AG08396 (cell line): ENCODE results near the gene TEX9.
"Not testable (repeated sequence)": the region's sequence is repeated elsewhere in the genome, so short reads cannot be mapped to it uniquely, and the experiment has no call there.

Experiments
- DNase-seq: peaks from one replicate; pipeline ENCODE4 v3.0.0; 2012; ENCODE audit warnings: low spot score, mixed read lengths

TEX9 gene

DNA sequence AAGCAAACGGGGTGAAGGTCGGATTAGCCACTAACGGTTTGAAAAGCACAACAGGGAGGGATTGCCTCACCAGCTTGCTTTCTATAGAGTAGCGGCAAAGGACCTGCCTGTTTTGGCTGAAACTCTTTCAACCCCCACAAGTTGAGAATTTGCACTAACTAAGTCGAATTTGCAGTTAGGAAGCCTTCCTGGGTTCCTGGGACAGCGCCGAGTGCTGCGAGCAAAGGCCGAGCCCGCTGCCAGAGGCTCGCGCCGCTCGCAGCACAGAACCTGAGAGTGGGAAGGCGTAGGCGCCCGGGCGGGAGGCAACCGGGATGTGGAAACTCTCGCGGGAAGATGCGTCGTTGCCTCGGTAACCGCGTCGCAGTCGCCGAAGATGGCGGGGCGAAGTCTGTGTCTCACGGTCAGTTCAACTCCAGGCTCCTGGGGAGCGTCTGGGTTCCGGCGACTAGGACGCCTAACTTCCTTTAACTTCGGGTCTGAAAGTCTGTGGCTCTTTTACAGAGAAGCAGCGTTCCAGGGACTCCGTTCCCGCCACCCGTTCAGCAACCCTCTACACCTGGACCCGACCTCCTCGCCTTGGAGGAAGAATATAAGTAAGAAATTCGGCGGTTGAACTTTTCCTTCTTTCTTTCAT, at the start of gene TEX9:
TEX9 (plus strand) TSS at position 352 of the 637 bp plus-strand sequence; CDS start at position 377, 25 bp downstream.
- peak; percentile 93 for DNase-seq

DNA sequence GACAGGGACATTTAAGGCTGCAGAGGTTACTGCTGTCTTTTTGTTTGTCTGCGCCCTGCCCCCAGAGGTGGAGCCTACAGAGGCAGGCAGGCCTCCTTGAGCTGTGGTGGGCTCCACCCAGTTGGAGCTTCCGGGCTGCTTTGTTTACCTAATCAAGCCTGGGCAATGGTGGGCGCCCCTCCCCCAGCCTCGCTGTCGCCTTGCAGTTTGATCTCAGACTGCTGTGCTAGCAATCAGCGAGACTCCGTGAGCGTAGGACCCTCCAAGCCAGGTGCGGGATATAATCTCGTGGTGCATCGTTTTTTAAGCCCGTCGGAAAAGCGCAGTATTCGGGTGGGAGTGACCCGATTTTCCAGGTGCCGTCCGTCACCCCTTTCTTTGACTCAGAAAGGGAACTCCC, 48.7 kb upstream of the TEX9 start:
- DNase-seq: not testable (repeated sequence)

GRCh38 chr15:56320316-56320715, 44.9 kb upstream of the TEX9 start:
- DNase-seq: no peak

GRCh38 chr15:56320861-56321260, 44.4 kb upstream of the TEX9 start:
- no peak for DNase-seq

DNA sequence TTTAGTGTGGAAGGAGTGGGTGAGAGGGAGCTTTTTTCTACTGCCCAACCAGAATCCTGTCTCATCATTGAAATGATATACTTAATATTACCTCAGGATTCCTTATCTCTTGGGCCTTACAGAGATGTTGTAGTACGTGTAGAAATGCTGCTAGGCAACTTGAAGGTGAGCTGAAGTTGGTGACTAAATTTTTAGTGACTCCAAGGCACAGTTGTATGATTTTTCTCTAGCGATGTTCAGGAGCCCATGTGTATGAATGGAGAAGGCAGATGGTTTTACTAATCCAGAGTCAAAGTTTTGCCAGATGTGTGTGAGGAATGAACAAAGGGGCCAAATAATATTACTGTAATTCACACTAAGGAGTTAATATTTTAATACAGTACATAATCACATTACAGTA, 42.8 kb upstream of the TEX9 start:
- DNase-seq: no peak

DNA sequence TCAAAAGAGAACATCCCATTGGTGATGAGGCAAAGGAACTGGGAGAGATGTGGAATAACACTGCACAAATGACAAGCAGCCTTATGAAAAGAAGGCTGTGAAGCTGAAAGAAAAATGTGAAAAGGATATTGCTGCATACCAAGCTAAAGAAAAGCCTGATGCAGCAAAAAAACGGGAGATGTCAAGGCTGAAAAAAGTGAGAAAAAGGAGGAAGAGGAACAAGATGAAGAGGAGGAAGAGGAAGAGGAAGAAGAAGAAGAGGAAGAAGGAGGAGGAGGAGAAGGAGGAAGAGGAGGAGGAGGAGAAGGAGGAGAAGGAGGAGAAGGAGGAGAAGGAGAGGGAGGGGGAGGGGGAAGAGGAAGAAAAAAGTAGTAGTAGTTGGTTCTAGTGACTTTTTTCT, 41.8 kb upstream of the TEX9 start:
- DNase-seq: no peak

GRCh38 chr15:56325186-56325585, 40.0 kb upstream of the TEX9 start:
- DNase-seq: peak; percentile 8

DNA sequence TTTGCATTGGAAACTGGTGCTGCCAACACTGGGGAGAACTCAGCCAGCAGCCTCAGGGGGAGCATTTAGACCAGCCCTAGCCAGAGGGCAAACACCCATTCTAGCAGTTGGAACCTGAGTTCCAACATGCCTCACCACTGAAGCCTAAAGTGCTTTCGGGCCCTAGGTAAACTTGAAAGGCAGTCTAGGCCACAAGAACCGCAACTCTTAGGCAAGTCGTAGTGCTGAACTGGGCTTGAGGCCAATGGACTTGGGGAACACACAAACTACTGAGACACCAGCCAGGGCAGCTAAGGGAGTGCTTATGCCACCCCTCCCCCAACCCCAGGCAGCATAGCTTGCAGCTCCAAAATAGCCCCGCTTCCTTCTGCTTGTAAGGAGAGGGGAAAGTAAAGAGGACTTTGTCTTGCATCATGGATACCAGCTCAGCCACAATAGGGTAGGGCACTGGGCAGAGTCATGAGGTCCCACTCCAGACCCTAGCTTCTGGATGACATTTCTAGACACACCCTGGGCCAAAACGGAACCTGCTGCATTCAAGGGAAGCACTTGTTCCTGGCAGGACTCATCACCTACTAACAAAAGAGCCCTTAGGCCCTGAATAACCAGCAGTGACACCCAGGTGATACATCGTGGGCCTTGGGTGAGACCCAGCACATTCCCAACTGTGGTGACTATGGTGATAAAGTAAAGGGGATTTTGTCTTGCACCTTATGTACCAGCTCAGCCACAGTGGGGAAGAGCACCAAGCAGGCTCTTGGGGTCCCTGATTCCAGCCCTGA, 37.3 kb upstream of the TEX9 start:
- no peak for DNase-seq

GRCh38 chr15:56337084-56337725, 28.0 kb upstream of the TEX9 start:
- DNase-seq: no peak

DNA sequence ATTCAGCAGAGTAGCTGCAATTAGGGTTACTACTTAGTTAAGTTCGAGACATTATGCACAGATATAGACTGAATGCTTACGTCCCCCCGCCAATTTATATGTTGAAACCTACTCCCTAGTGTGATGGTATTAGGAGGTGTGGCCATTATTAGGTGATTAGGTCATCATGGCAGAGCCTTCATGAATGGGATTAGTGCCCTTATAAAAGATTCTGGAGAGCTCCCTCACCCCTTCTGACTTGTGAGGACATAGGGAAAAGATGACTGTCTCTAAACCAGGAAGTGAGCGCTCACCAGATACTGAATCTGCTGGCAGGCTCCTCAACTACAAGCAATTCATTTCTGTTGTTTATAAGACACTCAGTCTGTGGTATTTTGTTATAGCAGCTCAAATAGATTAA, 25.6 kb upstream of the TEX9 start:
- DNase-seq: no peak

DNA sequence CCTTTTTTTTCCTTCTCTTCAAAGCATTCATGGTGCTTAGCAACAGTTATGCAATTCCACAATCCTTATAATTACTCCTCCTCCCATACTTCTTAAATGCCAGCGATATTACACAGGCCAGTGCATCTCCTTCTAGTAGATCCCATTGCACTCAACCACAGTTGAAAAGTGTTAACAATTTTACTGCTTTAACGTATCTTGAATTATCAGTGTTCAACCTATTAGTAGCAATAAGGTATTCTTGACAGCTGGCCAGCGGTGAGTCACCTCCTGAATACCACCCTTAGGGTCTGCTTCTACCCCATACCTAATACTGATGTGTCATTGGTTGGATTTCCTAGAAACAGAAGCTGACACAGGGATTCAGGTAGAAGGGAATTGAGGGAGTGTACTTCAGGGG, 24.0 kb upstream of the TEX9 start:
- DNase-seq: no peak

DNA sequence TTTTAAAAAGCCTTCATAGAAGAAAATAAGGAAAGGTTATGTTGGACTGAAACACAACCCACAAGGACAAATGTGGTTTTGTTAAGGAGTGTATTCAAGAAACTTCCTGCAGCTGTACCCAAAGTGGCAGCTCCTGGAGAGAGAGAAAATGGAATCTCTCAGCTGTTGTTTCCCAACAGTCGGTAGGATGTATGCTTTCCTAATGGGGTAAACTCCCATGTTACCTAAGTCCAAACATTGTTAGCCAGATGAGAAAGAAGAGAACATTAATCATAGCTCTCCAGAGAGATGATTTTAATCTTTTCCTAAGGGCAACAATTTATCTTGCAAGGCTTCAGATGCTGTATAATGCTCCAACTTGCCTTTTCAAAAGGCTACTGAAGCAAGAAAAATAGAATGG, 22.6 kb upstream of the TEX9 start:
- no peak for DNase-seq

DNA sequence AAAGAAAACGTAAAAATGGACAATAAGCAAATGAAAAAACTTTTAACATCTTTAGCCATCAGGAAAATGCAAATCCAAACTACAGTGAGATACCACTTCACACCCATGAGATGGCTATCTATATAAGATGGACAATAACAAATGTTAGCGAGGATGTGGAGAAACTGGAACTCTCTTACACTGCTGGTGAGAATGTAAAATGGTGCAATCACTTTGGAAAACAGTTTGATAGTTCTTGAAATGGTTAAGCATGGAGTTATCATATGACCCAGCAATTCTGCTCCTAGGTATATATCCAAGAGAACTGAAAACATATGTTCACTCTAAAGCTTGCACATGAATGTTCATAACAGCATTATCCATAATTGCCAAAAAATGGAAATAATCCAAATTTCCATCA, 21.3 kb upstream of the TEX9 start:
- no peak for DNase-seq

GRCh38 chr15:56344336-56344735, 20.9 kb upstream of the TEX9 start:
- DNase-seq: no peak

DNA sequence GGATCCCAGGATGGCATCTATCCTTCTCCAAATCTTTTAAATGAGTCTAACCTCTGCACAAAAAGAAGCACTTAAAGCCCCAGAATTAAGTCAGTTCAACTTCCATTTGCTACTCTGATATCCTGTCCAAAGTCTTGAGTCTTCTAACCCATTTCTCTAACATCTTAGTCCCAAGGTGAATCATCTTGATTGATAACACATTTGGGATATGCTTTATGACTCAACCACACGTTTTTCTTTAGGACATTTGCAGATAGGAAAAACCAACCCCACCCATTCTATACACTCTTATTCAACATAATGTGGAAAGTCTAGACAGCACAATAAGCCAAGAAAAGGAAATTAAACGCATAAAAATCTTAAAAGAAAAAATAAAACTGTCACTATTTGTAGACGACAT, 18.8 kb upstream of the TEX9 start:
- DNase-seq: no peak

DNA sequence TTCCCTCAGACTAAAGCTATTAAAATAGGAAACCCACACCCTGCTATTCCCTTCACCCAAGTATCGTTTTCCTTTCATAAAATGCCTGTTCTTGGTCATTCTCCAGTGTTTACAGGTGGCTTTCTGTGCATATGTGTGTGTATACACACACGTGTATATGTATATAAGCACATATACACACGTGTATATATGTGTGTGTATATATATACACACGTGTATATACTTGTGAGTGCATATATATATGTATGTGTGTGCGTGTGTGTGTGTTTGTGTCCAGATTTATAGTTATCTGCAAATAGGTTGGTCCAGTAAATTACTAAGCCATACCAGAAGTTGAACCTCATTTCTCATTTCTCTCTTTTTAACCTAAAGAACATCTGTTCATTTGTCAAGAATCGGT, 15.7 kb upstream of the TEX9 start:
- DNase-seq: no peak

- DNase-seq: no peak
These were observed 13.9 kb upstream of the TEX9 start for GRCh38 chr15:56351353-56351752.

DNA sequence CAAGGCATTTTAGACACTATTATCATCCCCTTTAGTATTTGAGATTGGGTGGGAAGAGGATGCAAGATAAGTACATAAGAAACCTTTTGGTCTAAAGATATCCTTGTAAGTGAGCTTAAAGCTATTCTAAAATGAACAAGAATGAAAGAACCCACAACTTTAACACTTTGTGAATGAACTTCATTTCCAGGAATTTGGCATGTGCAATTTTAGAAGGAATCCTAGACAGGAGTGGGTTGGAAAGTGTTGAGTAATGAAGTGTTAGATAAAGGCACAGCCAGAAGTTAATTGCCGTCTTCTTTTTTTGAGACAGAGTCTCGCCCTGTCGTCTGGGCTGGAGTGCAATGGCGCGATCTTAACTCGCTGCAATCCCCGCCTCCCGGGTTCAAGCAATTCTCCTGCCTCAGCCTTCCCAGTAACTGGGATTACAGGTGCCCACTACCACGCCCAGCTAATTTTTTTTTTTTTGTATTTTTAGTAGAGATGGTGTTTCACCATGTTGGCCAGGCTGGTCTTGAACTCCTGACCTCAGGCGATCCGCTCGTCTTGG, 13.2 kb upstream of the TEX9 start:
- DNase-seq: no peak

DNA sequence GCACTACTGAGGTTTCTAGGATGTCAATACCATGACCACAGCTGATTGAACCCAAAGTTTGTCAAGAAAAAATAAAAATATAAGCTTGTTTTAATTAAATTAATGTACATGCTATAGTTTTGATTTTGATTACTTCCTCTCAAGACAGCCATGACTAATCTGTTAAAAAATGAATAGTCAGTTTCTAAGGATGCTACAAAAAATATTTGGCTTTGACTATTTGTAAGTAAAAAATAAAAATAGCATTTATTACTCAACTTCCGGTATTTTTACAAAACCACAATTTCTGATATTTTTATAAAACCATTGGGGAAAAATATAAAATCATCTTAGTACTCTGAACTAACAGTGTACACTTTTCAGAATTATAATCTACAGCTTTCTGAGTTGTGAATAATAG, 12.1 kb upstream of the TEX9 start:
- DNase-seq: no peak

GRCh38 chr15:56353740-56354139, 11.5 kb upstream of the TEX9 start:
- no peak for DNase-seq

- DNase-seq: no peak
These were observed 8.6 kb upstream of the TEX9 start for GRCh38 chr15:56356616-56357015.

DNA sequence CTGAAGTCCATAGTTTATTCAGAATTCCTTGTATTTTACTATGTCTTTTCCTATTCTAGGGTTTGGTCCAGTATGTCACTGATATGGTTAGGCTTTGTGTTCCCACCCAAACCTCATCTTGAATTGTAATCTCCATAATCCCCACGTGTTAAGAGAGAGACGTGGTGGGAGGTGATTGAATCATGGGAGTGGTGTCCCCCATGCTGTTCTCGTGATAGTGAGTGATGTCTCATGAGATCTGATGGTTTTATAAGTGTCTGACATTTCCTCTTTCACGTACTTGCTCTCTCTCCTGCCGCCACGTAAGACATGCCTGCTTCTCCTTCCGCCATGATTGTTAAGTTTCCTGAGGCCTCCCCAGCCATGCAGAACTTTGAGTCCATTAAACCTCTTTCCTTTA, 6.6 kb upstream of the TEX9 start:
- no peak for DNase-seq

GRCh38 chr15:56361987-56362386, 3.2 kb upstream of the TEX9 start:
- no peak for DNase-seq
